ENCODE data around the gene PPIE. TPM values are rescaled to one million over a fixed set of nuclear protein-coding genes. Genes with fewer than 3 reads are reported as not detected.

PPIE gene
- total RNA-seq (2016; rRNA removed; fragmentation: Illumina TruSeq; extraction: Trizol): 15.3 and 20.9 TPM in 2 replicates
- total RNA-seq (2016; cell fraction: cytosol; rRNA removed; fragmentation: Illumina TruSeq; extraction: Trizol; ENCODE audit: low read depth): 3.8 and 4.1 TPM in 2 replicates
- 16.7 and 22.4 TPM in 2 replicates for total RNA-seq (2016; cell fraction: insoluble cytoplasmic fraction; rRNA removed; fragmentation: Illumina TruSeq; extraction: Trizol)
- total RNA-seq (2016; cell fraction: membrane; rRNA removed; fragmentation: Illumina TruSeq; extraction: Trizol): 6.2 and 6.9 TPM in 2 replicates
- 11.7 and 12.9 TPM in 2 replicates for total RNA-seq (2016; cell fraction: nucleus; rRNA removed; fragmentation: Illumina TruSeq; extraction: Trizol)
- polyA plus RNA-seq (2011; rRNA removed): 24.2 and 26.3 TPM in 2 replicates
- polyA plus RNA-seq (2011; cell fraction: cytosol; rRNA removed): 30.4 and 32.8 TPM in 2 replicates
- 16.3 and 18.0 TPM in 2 replicates for polyA plus RNA-seq (2011; cell fraction: nucleus; rRNA removed)
- 14.9 and 16.1 TPM in 2 replicates for polyA plus RNA-seq (2012)
- polyA plus RNA-seq (2016; cell fraction: cytosol; fragmentation: Illumina TruSeq; extraction: Trizol; ENCODE audit: low read depth): 3.2 and 3.6 TPM in 2 replicates
- polyA plus RNA-seq (2016; cell fraction: insoluble cytoplasmic fraction; fragmentation: Illumina TruSeq; extraction: Trizol; ENCODE audit: low read depth): 25.7 and 30.7 TPM in 2 replicates
- polyA plus RNA-seq (2016; cell fraction: membrane; fragmentation: Illumina TruSeq; extraction: Trizol; ENCODE audit: low read depth): 5.5 and 6.3 TPM in 2 replicates
- 14.6 and 17.0 TPM in 2 replicates for polyA plus RNA-seq (2016; cell fraction: nucleus; fragmentation: Illumina TruSeq; extraction: Trizol; ENCODE audit: insufficient read depth, low read depth)
- polyA minus RNA-seq (2011; rRNA and poly(A)+ RNA removed; ENCODE audit: low replicate concordance): 12.2 and 26.4 TPM in 2 replicates
- 4.8 and 5.6 TPM in 2 replicates for polyA minus RNA-seq (2011; cell fraction: cytosol; rRNA and poly(A)+ RNA removed)
- polyA minus RNA-seq (2011; cell fraction: nucleus; rRNA and poly(A)+ RNA removed): 15.5 and 15.9 TPM in 2 replicates
- percentile 57 among the genes with signal in this experiment for Bru-seq, nascent RNA
- percentile 56 among the genes with signal in this experiment for BruChase-seq, experiment 1, labeled RNA remaining after a 6-hour chase
- BruChase-seq, experiment 2, labeled RNA remaining after a 2-hour chase: percentile 54 among the genes with signal in this experiment
- long read RNA-seq, experiment 1, transcript PPIE-201 (10 exons, 1,277 nt): major isoform, 28 of 51 reads
- long read RNA-seq, experiment 1, partial matches to known transcripts: 6 of 51 reads
- long read RNA-seq, experiment 1, other reads (novel, unspliced or antisense): 12 of 51 reads
- long read RNA-seq, experiment 2, partial matches to known transcripts: 10 of 33 reads
- long read RNA-seq, experiment 2, other reads (novel, unspliced or antisense): 19 of 33 reads

DNA sequence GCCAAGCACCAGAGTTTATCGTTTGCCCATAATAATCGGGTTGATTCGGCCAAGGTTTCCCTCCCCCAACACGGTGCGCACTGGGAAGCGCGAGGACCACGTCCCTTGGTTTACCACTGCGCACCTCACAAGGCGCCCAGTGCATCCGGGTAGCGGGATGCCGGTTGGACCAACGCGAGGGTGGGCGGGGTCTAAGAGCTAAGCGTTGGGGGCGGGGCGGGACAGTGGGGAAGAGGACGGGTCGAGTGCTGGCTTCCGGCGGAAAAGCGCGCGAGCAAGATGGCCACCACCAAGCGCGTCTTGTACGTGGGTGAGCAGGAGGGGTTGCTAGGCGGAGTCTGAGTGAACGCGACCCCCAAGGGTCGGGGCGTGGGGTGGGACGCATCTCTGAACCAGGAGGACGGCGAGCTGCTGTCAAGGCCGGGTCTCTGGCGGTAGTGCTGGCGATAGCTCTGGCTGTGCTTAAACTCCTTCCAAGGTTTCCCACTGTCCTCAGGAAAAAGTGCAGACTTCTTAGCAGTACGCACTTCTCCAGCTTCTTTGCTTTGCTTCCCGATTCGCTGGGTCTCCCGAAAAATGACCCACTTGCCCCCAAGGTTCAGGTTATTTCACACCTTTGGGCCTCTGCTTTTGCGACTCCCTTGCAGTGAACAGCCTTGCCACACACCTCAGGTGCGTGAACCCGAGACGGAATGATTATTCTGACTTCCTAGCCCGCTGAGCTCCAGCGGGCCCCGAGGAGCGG lies at the start of gene PPIE:
PPIE (plus strand) TSS at position 261 of the 745 bp plus-strand sequence; CDS start at position 280, 19 bp downstream.
- peak; percentile 30 for DNase-seq (ENCODE audit: low spot score)
- peaks cover 0 to 19% of the 10 kb centered on the region in 2 experiments; a peak in 1 of 5 replicates for H3K27me3 ChIP-seq (ENCODE audit: control insufficient read depth in 1 of 2, insufficient read depth in 2 of 2, low read length in 2 of 2)
- peak within 1 kb of the TSS; percentile 84 for H3K9ac ChIP-seq (ENCODE audit: insufficient read depth, low read depth, low read length)
- peak; percentile 82 for ATAC-seq
- H3K79me2 ChIP-seq (ENCODE audit: insufficient read depth, low read length): no peaks in the 10 kb centered on the region
- WGBS (ENCODE audit: low lambda C conversion rate): 39% methylated on average over 36 of the region's 52 CpGs
- in situ Hi-C loops (cut with HindIII; ENCODE audit: extremely low pct_ligation_motif_present, low pct_unique_long_range_greater_than_20kb): no loop called here
- intact Hi-C loops (cut with micrococcal nuclease; ENCODE audit: unreplicated experiment): no loop called here
- H3K27ac ChIP-seq (ENCODE audit: extremely low read length, insufficient read depth, low read length): peak within 1 kb of the TSS; percentile 38
- H4K20me1 ChIP-seq (ENCODE audit: insufficient read depth, low read length): no peaks in the 10 kb centered on the region
- H3K9me3 ChIP-seq (ENCODE audit: low read length): no peaks in the 10 kb centered on the region
- H3K36me3 ChIP-seq (replicated peaks in 1 of 2; ENCODE audit: control insufficient read depth in 1 of 2, insufficient read depth in 2 of 2, low read length in 2 of 2): peaks cover 0 to 7% of the 10 kb centered on the region in 2 experiments; a peak in 2 of 5 replicates
- CTCF ChIA-PET (ENCODE audit: low intra/inter-chr PET ratio, low total read pairs): no interaction called here
- BruUV-seq (replicated peaks): no TSS peak
- peak within 1 kb of the TSS; percentile 67 for H2AFZ ChIP-seq (ENCODE audit: low read length)
- peaks cover 38% of the 10 kb centered on the region for H3K4me1 ChIP-seq (ENCODE audit: insufficient read depth, low read length)
- FAIRE-seq: no peak
- peak within 1 kb of the TSS; percentile 67 for H3K4me2 ChIP-seq (ENCODE audit: low read depth, low read length)
- POLR2A ChIA-PET: interaction anchor here (0.7 to 1.0 kb wide), 3 partner anchors 50 to 163 kb away, joined by 3 to 4 read pairs (median 3); partner anchors contain the start of gene BMP8B
- peak within 1 kb of the TSS; percentile 65 to 78 (median 66) for H3K4me3 ChIP-seq (replicated peaks in 1 of 3; ENCODE audit: insufficient read depth in 1 of 3, low read depth in 2 of 3, low read length in 3 of 3)
- TF ChIP-seq ZNF891 (CRISPR knock-in tag; IDR thresholded peaks at IDR 0.05): no peak
- TF ChIP-seq KLF16 (CRISPR knock-in tag; IDR thresholded peaks at IDR 0.05): no peak
- TF ChIP-seq, protein P1, sequence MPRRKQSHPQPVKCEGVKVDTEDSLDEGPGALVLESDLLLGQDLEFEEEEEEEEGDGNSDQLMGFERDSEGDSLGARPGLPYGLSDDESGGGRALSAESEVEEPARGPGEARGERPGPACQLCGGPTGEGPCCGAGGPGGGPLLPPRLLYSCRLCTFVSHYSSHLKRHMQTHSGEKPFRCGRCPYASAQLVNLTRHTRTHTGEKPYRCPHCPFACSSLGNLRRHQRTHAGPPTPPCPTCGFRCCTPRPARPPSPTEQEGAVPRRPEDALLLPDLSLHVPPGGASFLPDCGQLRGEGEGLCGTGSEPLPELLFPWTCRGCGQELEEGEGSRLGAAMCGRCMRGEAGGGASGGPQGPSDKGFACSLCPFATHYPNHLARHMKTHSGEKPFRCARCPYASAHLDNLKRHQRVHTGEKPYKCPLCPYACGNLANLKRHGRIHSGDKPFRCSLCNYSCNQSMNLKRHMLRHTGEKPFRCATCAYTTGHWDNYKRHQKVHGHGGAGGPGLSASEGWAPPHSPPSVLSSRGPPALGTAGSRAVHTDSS (CRISPR knock-in tag; conservative IDR thresholded peaks at IDR 0.05): no peak
- TF ChIP-seq ZNF773 (CRISPR knock-in tag; IDR thresholded peaks at IDR 0.05; ENCODE audit: borderline replicate concordance): no peak
- TF ChIP-seq, protein P2, sequence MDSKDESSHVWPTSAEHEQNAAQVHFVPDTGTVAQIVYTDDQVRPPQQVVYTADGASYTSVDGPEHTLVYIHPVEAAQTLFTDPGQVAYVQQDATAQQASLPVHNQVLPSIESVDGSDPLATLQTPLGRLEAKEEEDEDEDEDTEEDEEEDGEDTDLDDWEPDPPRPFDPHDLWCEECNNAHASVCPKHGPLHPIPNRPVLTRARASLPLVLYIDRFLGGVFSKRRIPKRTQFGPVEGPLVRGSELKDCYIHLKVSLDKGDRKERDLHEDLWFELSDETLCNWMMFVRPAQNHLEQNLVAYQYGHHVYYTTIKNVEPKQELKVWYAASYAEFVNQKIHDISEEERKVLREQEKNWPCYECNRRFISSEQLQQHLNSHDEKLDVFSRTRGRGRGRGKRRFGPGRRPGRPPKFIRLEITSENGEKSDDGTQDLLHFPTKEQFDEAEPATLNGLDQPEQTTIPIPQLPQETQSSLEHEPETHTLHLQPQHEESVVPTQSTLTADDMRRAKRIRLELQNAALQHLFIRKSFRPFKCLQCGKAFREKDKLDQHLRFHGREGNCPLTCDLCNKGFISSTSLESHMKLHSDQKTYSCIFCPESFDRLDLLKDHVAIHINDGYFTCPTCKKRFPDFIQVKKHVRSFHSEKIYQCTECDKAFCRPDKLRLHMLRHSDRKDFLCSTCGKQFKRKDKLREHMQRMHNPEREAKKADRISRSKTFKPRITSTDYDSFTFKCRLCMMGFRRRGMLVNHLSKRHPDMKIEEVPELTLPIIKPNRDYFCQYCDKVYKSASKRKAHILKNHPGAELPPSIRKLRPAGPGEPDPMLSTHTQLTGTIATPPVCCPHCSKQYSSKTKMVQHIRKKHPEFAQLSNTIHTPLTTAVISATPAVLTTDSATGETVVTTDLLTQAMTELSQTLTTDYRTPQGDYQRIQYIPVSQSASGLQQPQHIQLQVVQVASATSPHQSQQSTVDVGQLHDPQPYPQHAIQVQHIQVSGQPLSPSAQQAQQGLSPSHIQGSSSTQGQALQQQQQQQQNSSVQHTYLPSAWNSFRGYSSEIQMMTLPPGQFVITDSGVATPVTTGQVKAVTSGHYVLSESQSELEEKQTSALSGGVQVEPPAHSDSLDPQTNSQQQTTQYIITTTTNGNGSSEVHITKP (CRISPR knock-in tag; IDR thresholded peaks at IDR 0.05; ENCODE audit: low read depth): no peak
- TF ChIP-seq ZNF205 (CRISPR knock-in tag; IDR thresholded peaks at IDR 0.05): no peak
- TF ChIP-seq ARNT2 (CRISPR knock-in tag; IDR thresholded peaks at IDR 0.05; ENCODE audit: low read depth): no peak; the same call in 1 of the 2 replicates
- TF ChIP-seq NFIB (CRISPR knock-in tag; IDR thresholded peaks at IDR 0.05; ENCODE audit: borderline replicate concordance): no peak
- TF ChIP-seq, protein P3, sequence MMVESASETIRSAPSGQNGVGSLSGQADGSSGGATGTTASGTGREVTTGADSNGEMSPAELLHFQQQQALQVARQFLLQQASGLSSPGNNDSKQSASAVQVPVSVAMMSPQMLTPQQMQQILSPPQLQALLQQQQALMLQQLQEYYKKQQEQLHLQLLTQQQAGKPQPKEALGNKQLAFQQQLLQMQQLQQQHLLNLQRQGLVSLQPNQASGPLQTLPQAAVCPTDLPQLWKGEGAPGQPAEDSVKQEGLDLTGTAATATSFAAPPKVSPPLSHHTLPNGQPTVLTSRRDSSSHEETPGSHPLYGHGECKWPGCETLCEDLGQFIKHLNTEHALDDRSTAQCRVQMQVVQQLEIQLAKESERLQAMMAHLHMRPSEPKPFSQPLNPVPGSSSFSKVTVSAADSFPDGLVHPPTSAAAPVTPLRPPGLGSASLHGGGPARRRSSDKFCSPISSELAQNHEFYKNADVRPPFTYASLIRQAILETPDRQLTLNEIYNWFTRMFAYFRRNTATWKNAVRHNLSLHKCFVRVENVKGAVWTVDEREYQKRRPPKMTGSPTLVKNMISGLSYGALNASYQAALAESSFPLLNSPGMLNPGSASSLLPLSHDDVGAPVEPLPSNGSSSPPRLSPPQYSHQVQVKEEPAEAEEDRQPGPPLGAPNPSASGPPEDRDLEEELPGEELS (CRISPR knock-in tag; IDR thresholded peaks at IDR 0.05): no peak
